Endothelial cell of umbilical vein (primary cell): ENCODE measurements around the gene SH3RF3. TPM values are rescaled to one million over a fixed set of nuclear protein-coding genes. Genes with fewer than 3 reads are reported as not detected.

Source experiments
- BruUV-seq: library from RNA; stranded (reverse); fragments of 400-500 nt; replicated peaks from 2 replicates; lab custom pipeline; 2021; lab: Mats Ljungman, UMichigan
- CTCF ChIA-PET: fragments of 300-600, 350-600 bp; sonication (Branson Sonifier 250); formaldehyde crosslinking; loops from one replicate; lab custom pipeline; 2021; ENCODE audit warnings: antibody characterized with exemption, inconsistent platforms; lab: Charles Lee
- POLR2A ChIA-PET: fragments of 300-600, 350-600 bp; sonication (Branson Sonifier 250); formaldehyde crosslinking; loops from one replicate; lab custom pipeline; 2021; ENCODE audit warnings: antibody characterized with exemption, inconsistent platforms; lab: Charles Lee
- DNase-seq: peaks from one replicate; pipeline ENCODE4 v3.0.0-alpha.2; 2011; ENCODE audit warnings: low read depth, low spot score
- FAIRE-seq: peaks from 2 replicates; lab custom pipeline; 2011; peaks lifted over from hg19 to GRCh38; lab: Jason Lieb, UNC
- H2AFZ ChIP-seq: 2 replicates; pipeline ENCODE4 v1.6.0; 2012; ENCODE audit warnings: low read depth, low read length, control low read depth, inconsistent platforms
- H3K27ac ChIP-seq: 2 replicates; pipeline ENCODE4 v1.5.1; 2011; ENCODE audit warnings: low read depth, mild to moderate bottlenecking, control low read depth, low read length, moderate library complexity; ENCODE audit not compliant: insufficient read depth
- H3K27me3 ChIP-seq, 2 experiments: 2 replicates each; pipeline versions ENCODE4 v1.6.0 to v1.6.1; 2011; ENCODE audit warnings: low read length in 2 of 2, mixed read lengths in 1 of 2; ENCODE audit not compliant: control insufficient read depth in 2 of 2, insufficient read depth in 2 of 2
- H3K36me3 ChIP-seq, 2 experiments: 2 replicates in 1 of 2; 3 replicates in 1 of 2; pipeline ENCODE4 v1.5.1; 2011; ENCODE audit warnings: low read length in 2 of 2, mild to moderate bottlenecking in 1 of 2, moderate library complexity in 1 of 2; ENCODE audit not compliant: control insufficient read depth in 2 of 2, insufficient read depth in 2 of 2; ENCODE audit errors: extremely low read depth in 1 of 2
- H3K4me1 ChIP-seq: 3 replicates; pipeline ENCODE4 v1.5.1; 2011; ENCODE audit warnings: mild to moderate bottlenecking, low read length; ENCODE audit not compliant: control insufficient read depth, insufficient read depth; ENCODE audit errors: extremely low read depth
- H3K4me2 ChIP-seq: 2 replicates; pipeline ENCODE4 v1.6.1; 2011; ENCODE audit warnings: low read length, control low read depth, mixed read lengths; ENCODE audit not compliant: insufficient read depth
- H3K4me3 ChIP-seq, 3 experiments: fragments of 200-600 bp in 1 of 3; sonication (generic), shearing (Covaris generic) in 1 of 3; replicated peaks in 1 of 3; 2 replicates each; pipeline ENCODE4 v1.5.1; 2011 to 2016; ENCODE audit warnings: control low read depth in 3 of 3, low read length in 3 of 3, mild to moderate bottlenecking in 2 of 3, inconsistent platforms in 1 of 3, low read depth in 1 of 3, moderate library complexity in 1 of 3; ENCODE audit not compliant: insufficient read depth in 1 of 3
- H3K79me2 ChIP-seq: 2 replicates; pipeline ENCODE4 v1.6.0; 2012; ENCODE audit warnings: low read length, inconsistent platforms; ENCODE audit not compliant: control insufficient read depth, insufficient read depth
- H3K9ac ChIP-seq: replicated peaks from 2 replicates; pipeline ENCODE3; 2011; ENCODE audit warnings: low read length, control low read depth; ENCODE audit not compliant: insufficient read depth; ENCODE audit errors: extremely low read depth
- H3K9me1 ChIP-seq: replicated peaks from 3 replicates; pipeline ENCODE4 v1.6.0; 2011; ENCODE audit warnings: mild to moderate bottlenecking, low read length; ENCODE audit not compliant: control insufficient read depth, insufficient read depth; ENCODE audit errors: extremely low read depth
- H3K9me3 ChIP-seq: replicated peaks from 2 replicates; pipeline ENCODE4 v1.5.1; 2012; ENCODE audit warnings: low read length, inconsistent platforms; ENCODE audit not compliant: control insufficient read depth, insufficient read depth
- H4K20me1 ChIP-seq: replicated peaks from 2 replicates; pipeline ENCODE3; 2011; ENCODE audit warnings: mild to moderate bottlenecking, low read length; ENCODE audit not compliant: control insufficient read depth, insufficient read depth; ENCODE audit errors: extremely low read depth
- EZH2 ChIP-seq: IDR thresholded peaks from 2 replicates; pipeline ENCODE4 v1.6.1; 2012; ENCODE audit warnings: borderline replicate concordance, low read depth, mild to moderate bottlenecking, moderate library complexity, low read length, inconsistent platforms; ENCODE audit not compliant: severe bottlenecking
- FOS ChIP-seq: IDR thresholded peaks from 2 replicates; pipeline ENCODE4 v1.6.1; 2011; ENCODE audit warnings: mild to moderate bottlenecking, low read length, moderate library complexity, borderline replicate concordance; ENCODE audit not compliant: insufficient read depth
- GATA2 ChIP-seq: IDR thresholded peaks from 2 replicates; pipeline ENCODE4 v1.7.0; 2011; ENCODE audit warnings: low read depth, mild to moderate bottlenecking, moderate library complexity, mixed read lengths, low read length; ENCODE audit not compliant: insufficient read length, insufficient read depth
- JUN ChIP-seq: IDR thresholded peaks from 2 replicates; pipeline ENCODE4 v1.6.1; 2011; ENCODE audit warnings: borderline replicate concordance, low read depth; ENCODE audit not compliant: insufficient read length, insufficient read depth
- MYC ChIP-seq: IDR thresholded peaks from one replicate; pipeline ENCODE4 v1.6.1; 2011; ENCODE audit warnings: mild to moderate bottlenecking, low read depth, low read length
- POLR2A ChIP-seq: IDR thresholded peaks from 2 replicates; pipeline ENCODE4 v1.6.1; 2012; ENCODE audit warnings: low read depth, mild to moderate bottlenecking, control low read depth, low read length
- POLR2AphosphoS5 ChIP-seq: IDR thresholded peaks from 2 replicates; pipeline ENCODE4 v1.6.1; 2012; ENCODE audit warnings: low read depth, mild to moderate bottlenecking, control low read depth, low read length, moderate library complexity; ENCODE audit not compliant: insufficient read depth
- dilution Hi-C: fragments of 300-500 bp; cut with MboI; formaldehyde crosslinking; loops from one replicate; pipeline ENCODE4 v1.15.0; 2019; ENCODE audit warnings: low sequenced_read_pairs; ENCODE audit not compliant: extremely low pct_ligation_motif_present
- intact Hi-C: fragments of 100-400 bp; cut with micrococcal nuclease; formaldehyde crosslinking; loops from one replicate; pipeline ENCODE4 v1.10.0; 2022
- polyA plus RNA-seq, 4 experiments: library from polyadenylated mRNA; depleted of rRNA in 3 of 4; stranded (reverse) in 3 of 4; unstranded in 1 of 4; fragments of >200 nt; gene quantifications; 2 replicates each; pipeline versions ENCODE4 v1.2.1 to v1.2.3, GENCODE V29; 2011 to 2012; ENCODE audit warnings: missing spikeins in 1 of 4
- total RNA-seq: library from RNA; stranded (reverse); gene quantifications from 2 replicates; pipeline ENCODE4 v1.2.3, GENCODE V29; 2021
- TF ChIP-seq, protein P1 (sequence below): IDR thresholded peaks from 2 replicates; pipeline ENCODE4 v1.6.1; 2011; ENCODE audit not compliant: insufficient read depth, insufficient read length
- TF ChIP-seq, protein P2 (sequence below), 2 donors: IDR thresholded peaks; 1 replicate in 1 of 2; 2 replicates in 1 of 2; pipeline ENCODE4 v1.5.1; 2011; ENCODE audit warnings: low read length in 2 of 2, mild to moderate bottlenecking in 2 of 2, moderate library complexity in 2 of 2, control low read depth in 1 of 2, inconsistent platforms in 1 of 2, low read depth in 1 of 2; ENCODE audit not compliant: insufficient read depth in 1 of 2; ENCODE audit errors: extremely low read depth in 1 of 2

SH3RF3 gene
- total and polyA plus RNA-seq, 2 donors (not counting 3 experiments of a cell fraction or from before 2014, with no cell fraction given) = 3.8 to 14.7 TPM

DNA sequence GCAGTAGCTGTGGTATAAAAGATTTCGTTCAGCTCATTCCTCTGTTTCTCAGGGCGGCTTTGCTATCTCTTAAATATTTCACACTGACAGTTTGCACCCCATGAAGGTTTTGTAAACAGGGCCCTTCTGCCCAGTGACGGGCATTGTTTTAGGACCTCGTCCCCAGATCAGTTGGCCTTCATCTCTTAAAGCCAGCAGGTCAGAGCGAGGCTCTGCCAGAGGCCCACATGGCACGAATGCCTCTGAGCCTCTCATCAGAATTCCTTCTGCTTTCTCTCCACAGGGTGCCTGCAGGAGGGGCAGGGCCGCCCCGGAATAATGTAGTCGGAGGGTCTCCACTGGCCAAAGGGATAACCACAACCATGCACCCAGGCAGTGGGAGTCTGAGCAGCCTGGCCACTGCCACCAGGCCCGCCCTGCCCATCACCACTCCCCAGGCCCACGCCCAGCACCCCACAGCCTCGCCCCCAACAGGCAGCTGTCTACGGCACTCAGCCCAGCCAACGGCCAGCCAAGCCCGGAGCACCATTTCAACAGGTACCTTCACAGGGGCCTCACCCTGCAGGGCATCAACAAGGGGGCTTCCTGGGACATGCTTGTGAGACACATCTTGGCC, 307.7 kb downstream of the SH3RF3 start:
- dilution Hi-C loops (no loop called here), intact Hi-C loops (no loop called here)
- H3K9me3 ChIP-seq = no peaks in the 10 kb centered on the region
- H3K4me3 ChIP-seq = no peak overlapping the region
- H3K9ac ChIP-seq = no peak overlapping the region
- H3K27ac ChIP-seq = no peak overlapping the region
- no peak overlapping the region for H3K4me2 ChIP-seq
- H4K20me1 ChIP-seq = no peaks in the 10 kb centered on the region
- FAIRE-seq (no peak), DNase-seq (no peak)
- H3K27me3 ChIP-seq = no peaks in the 10 kb centered on the region
- POLR2A ChIA-PET = no interaction called here
- no TSS peak for BruUV-seq
- H3K36me3 ChIP-seq = peaks cover 0 to 3% of the 10 kb centered on the region in 2 experiments
- H2AFZ ChIP-seq = no peak overlapping the region
- no peaks in the 10 kb centered on the region for H3K9me1 ChIP-seq
- no peaks in the 10 kb centered on the region for H3K4me1 ChIP-seq
- TF ChIP-seq POLR2A (no peak), GATA2 (no peak), JUN (no peak), EZH2 (no peak), FOS (no peak), POLR2AphosphoS5 (no peak), MYC (no peak)
- TF ChIP-seq, protein P1, sequence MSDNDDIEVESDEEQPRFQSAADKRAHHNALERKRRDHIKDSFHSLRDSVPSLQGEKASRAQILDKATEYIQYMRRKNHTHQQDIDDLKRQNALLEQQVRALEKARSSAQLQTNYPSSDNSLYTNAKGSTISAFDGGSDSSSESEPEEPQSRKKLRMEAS = no peak
- TF ChIP-seq, protein P2, sequence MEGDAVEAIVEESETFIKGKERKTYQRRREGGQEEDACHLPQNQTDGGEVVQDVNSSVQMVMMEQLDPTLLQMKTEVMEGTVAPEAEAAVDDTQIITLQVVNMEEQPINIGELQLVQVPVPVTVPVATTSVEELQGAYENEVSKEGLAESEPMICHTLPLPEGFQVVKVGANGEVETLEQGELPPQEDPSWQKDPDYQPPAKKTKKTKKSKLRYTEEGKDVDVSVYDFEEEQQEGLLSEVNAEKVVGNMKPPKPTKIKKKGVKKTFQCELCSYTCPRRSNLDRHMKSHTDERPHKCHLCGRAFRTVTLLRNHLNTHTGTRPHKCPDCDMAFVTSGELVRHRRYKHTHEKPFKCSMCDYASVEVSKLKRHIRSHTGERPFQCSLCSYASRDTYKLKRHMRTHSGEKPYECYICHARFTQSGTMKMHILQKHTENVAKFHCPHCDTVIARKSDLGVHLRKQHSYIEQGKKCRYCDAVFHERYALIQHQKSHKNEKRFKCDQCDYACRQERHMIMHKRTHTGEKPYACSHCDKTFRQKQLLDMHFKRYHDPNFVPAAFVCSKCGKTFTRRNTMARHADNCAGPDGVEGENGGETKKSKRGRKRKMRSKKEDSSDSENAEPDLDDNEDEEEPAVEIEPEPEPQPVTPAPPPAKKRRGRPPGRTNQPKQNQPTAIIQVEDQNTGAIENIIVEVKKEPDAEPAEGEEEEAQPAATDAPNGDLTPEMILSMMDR (IDR thresholded peaks at IDR 0.05; ENCODE audit: extremely low read depth in 1 of 2, insufficient read depth in 1 of 2, low read depth in 1 of 2, low read length in 2 of 2) = no peak
- CTCF ChIA-PET = no interaction called here
- H3K79me2 ChIP-seq = no peaks in the 10 kb centered on the region
